Activated naive CD4-positive, alpha-beta T cell treated with anti-CD3 and anti-CD28 coated beads, Interleukin-2, amount 10 ng/mL, durations not matched to agents 7 days and 5 days (primary cell): ENCODE results near the gene CDKN1A.

Source experiments
- CTCF ChIA-PET: fragments of 350-600 bp; sonication (Branson Sonifier 250); formaldehyde crosslinking; loops from one replicate; lab custom pipeline; 2021; ENCODE audit warnings: antibody characterized with exemption; lab: Charles Lee
- DNase-seq: peaks from one replicate; pipeline ENCODE4 v3.0.0-alpha.2; 2020
- H3K27ac Mint-ChIP-seq: one replicate; pipeline ENCODE4 v1.8.0; 2021; ENCODE audit warnings: mild to moderate bottlenecking, moderate library complexity, mixed read lengths
- H3K27me3 Mint-ChIP-seq: one replicate; pipeline ENCODE4 v1.8.0; 2021; ENCODE audit warnings: mild to moderate bottlenecking, mixed read lengths
- H3K36me3 Mint-ChIP-seq: one replicate; pipeline ENCODE4 v1.8.0; 2021; ENCODE audit warnings: mixed read lengths
- H3K4me1 Mint-ChIP-seq: one replicate; pipeline ENCODE4 v1.8.0; 2021; ENCODE audit warnings: mixed read lengths
- H3K4me3 Mint-ChIP-seq: one replicate; pipeline ENCODE4 v1.8.0; 2021; ENCODE audit warnings: mild to moderate bottlenecking, moderate library complexity, mixed read lengths
- H3K9me3 Mint-ChIP-seq: one replicate; pipeline ENCODE4 v1.8.0; 2021; ENCODE audit warnings: mixed read lengths

The CDKN1A gene

DNA sequence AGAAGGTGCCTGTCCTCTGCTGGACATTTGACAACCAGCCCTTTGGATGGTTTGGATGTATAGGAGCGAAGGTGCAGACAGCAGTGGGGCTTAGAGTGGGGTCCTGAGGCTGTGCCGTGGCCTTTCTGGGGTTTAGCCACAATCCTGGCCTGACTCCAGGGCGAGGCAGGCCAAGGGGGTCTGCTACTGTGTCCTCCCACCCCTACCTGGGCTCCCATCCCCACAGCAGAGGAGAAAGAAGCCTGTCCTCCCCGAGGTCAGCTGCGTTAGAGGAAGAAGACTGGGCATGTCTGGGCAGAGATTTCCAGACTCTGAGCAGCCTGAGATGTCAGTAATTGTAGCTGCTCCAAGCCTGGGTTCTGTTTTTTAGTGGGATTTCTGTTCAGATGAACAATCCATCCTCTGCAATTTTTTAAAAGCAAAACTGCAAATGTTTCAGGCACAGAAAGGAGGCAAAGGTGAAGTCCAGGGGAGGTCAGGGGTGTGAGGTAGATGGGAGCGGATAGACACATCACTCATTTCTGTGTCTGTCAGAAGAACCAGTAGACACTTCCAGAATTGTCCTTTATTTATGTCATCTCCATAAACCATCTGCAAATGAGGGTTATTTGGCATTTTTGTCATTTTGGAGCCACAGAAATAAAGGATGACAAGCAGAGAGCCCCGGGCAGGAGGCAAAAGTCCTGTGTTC is 1.3 kb upstream of the CDKN1A start:
- Mint-ChIP-seq H3K27ac (peak overlapping the region; percentile 34), H3K27me3 (peaks cover 42% of the 10 kb centered on the region), H3K4me3 (peak overlapping the region; percentile 68), H3K9me3 (no peaks in the 10 kb centered on the region), H3K4me1 (peaks cover 57% of the 10 kb centered on the region), H3K36me3 (peaks cover 12% of the 10 kb centered on the region)
- no peak for DNase-seq
- CTCF ChIA-PET: interaction anchor here (1.4 to 3.9 kb wide), 4 partner anchors 13 to 82 kb away, joined by 3 to 20 read pairs (median 4); no protein-coding TSS in a partner anchor

DNA sequence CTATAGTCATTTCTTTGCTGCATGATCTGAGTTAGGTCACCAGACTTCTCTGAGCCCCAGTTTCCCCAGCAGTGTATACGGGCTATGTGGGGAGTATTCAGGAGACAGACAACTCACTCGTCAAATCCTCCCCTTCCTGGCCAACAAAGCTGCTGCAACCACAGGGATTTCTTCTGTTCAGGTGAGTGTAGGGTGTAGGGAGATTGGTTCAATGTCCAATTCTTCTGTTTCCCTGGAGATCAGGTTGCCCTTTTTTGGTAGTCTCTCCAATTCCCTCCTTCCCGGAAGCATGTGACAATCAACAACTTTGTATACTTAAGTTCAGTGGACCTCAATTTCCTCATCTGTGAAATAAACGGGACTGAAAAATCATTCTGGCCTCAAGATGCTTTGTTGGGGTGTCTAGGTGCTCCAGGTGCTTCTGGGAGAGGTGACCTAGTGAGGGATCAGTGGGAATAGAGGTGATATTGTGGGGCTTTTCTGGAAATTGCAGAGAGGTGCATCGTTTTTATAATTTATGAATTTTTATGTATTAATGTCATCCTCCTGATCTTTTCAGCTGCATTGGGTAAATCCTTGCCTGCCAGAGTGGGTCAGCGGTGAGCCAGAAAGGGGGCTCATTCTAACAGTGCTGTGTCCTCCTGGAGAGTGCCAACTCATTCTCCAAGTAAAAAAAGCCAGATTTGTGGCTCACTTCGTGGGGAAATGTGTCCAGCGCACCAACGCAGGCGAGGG is 594 bp upstream of the CDKN1A start:
- peak overlapping the region; percentile 34 for H3K27ac Mint-ChIP-seq
- H3K9me3 Mint-ChIP-seq: no peaks in the 10 kb centered on the region
- peaks cover 42% of the 10 kb centered on the region for H3K27me3 Mint-ChIP-seq
- CTCF ChIA-PET: interaction anchor here (1.0 to 3.9 kb wide), 8 partner anchors 10 to 81 kb away, joined by 3 to 20 read pairs (median 4); no protein-coding TSS in a partner anchor
- peaks cover 64% of the 10 kb centered on the region for H3K4me1 Mint-ChIP-seq
- H3K4me3 Mint-ChIP-seq: peak overlapping the region; percentile 68
- peak; percentile 45 for DNase-seq
- peaks cover 13% of the 10 kb centered on the region for H3K36me3 Mint-ChIP-seq

DNA sequence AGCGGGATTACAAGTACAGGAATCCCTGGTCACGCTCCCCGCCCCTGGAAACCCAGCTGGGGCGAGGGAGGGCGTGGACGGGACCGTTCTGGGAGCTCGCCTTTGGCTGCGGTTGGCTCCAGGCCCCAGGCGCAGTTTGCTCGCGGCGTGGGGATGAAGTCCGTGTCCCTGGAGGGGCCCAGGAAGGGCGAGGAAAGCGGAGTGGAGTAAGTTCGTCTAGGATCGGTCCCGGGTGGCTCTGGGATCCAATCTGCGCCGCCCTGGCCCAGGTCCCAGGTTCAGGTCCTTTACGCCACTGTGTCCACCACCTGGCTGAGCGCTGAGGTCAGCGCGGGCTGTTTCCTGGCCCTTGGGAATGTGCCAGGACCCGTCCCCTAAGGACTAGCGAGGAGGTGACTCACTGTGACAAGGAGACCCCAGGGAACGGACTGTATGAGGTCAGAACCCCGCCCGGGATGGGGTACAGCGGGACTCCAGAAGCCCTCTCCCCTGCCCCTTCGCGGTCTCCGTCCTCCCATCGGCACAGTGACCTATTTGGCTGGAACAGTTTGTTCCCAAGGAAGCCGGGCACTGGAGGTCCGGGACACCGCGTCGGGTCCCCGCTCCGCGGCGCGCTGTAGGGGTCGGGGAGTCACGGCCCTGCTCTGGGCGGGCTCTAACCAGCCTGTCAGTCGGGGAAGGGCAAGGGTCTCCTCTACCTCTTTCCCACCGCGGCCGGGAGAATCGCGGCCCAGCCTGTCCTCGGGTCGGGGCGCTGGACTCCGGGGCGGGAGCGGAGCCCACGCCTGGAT is 724 bp downstream of the CDKN1A start:
- CTCF ChIA-PET: interaction anchor here (0.7 to 3.9 kb wide), 8 partner anchors 11 to 80 kb away, joined by 3 to 20 read pairs (median 4); no protein-coding TSS in a partner anchor
- Mint-ChIP-seq H3K27ac (peak overlapping the region; percentile 95), H3K4me3 (peak overlapping the region; percentile 95), H3K9me3 (no peaks in the 10 kb centered on the region), H3K4me1 (peaks cover 72% of the 10 kb centered on the region), H3K27me3 (peaks cover 36% of the 10 kb centered on the region), H3K36me3 (peaks cover 25% of the 10 kb centered on the region)
- peak; percentile 43 for DNase-seq

DNA sequence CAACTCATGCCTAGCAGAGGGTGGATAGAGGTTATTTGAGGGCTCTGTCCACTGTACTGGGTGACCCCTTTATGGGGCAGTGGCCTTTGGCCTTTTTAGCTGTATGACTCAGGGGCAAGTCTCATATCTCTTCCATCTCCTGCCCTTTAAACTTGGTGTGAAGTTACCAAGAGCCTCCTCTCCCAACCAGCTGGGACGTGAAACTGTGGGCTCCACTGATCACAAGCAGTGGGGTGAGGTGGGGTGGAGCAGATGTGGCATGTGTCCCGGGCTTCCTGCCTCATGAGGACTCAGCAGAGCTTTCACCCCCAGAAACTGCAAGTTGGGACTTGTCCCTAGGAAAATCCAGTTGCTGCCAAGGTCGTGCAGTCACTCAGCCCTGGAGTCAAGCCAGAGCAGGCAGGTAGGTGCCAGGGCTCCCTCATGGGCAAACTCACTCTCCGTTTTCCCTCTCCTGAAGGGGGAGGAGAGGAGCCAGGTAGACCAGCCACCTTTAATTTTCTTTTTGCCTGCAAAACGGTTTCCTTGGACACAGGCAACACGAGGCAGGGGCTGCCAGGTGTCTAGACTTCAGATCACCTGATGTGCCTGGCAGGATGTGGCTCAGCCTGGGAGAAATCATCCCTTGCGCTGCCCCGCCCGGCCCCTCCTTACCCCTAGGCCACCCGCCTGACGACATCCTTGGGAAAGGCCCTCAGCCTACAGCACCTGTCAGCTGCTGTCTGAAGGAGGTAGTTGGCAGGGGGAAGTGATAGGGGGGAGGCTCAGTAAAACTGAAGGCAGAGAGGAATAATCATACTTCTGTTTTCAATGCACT is 4.0 kb downstream of the CDKN1A start:
- H3K9me3 Mint-ChIP-seq: no peaks in the 10 kb centered on the region
- peak; percentile 82 for DNase-seq
- peaks cover 22% of the 10 kb centered on the region for H3K27me3 Mint-ChIP-seq
- CTCF ChIA-PET: interaction anchor here (0.7 to 4.0 kb wide), 8 partner anchors 44 to 100 kb away, joined by 3 to 30 read pairs (median 3); no protein-coding TSS in a partner anchor
- peak overlapping the region; percentile 61 for H3K4me3 Mint-ChIP-seq
- peaks cover 47% of the 10 kb centered on the region for H3K4me1 Mint-ChIP-seq
- H3K36me3 Mint-ChIP-seq: peaks cover 51% of the 10 kb centered on the region
- H3K27ac Mint-ChIP-seq: peak overlapping the region; percentile 78

DNA sequence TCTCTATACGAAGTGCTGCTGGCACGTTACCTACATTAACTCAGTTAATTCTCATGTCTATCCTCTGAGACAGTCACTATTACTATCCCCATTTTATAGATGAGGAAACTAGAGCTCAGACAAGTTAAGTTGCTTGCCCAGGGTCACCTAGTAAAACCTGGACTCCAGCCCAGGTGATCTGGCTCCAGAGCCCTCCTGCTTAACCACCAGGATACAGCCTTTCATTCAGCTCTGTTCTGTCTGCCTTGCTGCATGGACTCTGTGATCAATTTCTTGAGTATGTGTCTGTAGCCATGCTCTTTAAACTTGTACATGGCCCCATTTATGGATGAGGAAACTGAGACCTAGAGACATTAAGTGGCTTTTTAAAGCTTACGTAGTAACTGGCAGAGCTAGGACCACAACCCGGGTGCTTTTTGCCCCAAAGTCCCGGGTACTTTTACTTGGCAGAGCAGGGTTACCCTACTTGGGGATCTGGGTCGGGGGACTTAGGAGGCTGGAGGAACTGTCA is 4.7 kb downstream of the CDKN1A start:
- Mint-ChIP-seq H3K27ac (peak overlapping the region; percentile 78), H3K9me3 (no peaks in the 10 kb centered on the region), H3K36me3 (peaks cover 53% of the 10 kb centered on the region), H3K4me3 (peak overlapping the region; percentile 61), H3K27me3 (peaks cover 16% of the 10 kb centered on the region), H3K4me1 (peaks cover 40% of the 10 kb centered on the region)
- DNase-seq: no peak
- CTCF ChIA-PET: interaction anchor here (0.8 to 4.0 kb wide), 7 partner anchors 37 to 76 kb away, joined by 3 to 30 read pairs (median 4); no protein-coding TSS in a partner anchor

DNA sequence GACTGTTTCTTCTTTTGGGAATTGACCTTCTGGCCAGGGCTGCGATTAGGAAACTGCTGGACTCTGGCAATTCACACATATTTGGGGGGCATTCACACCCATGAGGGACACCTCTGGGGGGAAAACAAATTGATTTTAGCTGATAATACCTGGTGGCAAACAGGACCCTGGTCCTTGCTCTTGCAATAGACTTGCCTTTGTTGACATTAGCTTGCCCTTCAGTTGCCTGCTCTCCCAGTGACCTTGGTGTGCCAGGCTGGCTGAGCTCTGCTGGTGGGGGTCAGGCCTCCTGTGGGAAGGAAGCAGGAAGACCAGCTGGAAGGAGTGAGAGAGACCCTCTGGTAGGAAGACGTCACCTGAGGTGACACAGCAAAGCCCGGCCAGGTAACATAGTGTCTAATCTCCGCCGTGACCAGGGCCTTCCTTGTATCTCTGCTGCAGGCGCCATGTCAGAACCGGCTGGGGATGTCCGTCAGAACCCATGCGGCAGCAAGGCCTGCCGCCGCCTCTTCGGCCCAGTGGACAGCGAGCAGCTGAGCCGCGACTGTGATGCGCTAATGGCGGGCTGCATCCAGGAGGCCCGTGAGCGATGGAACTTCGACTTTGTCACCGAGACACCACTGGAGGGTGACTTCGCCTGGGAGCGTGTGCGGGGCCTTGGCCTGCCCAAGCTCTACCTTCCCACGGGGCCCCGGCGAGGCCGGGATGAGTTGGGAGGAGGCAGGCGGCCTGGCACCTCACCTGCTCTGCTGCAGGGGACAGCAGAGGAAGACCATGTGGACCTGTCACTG is 5.3 kb downstream of the CDKN1A start:
- CTCF ChIA-PET: interaction anchor here (0.8 to 4.0 kb wide), 6 partner anchors 36 to 75 kb away, joined by 3 to 30 read pairs (median 6); no protein-coding TSS in a partner anchor
- peaks cover 11% of the 10 kb centered on the region for H3K27me3 Mint-ChIP-seq
- H3K4me3 Mint-ChIP-seq: no peak overlapping the region
- H3K27ac Mint-ChIP-seq: peak overlapping the region; percentile 78
- H3K36me3 Mint-ChIP-seq: peaks cover 49% of the 10 kb centered on the region
- H3K9me3 Mint-ChIP-seq: no peaks in the 10 kb centered on the region
- peaks cover 35% of the 10 kb centered on the region for H3K4me1 Mint-ChIP-seq
- DNase-seq: no peak

DNA sequence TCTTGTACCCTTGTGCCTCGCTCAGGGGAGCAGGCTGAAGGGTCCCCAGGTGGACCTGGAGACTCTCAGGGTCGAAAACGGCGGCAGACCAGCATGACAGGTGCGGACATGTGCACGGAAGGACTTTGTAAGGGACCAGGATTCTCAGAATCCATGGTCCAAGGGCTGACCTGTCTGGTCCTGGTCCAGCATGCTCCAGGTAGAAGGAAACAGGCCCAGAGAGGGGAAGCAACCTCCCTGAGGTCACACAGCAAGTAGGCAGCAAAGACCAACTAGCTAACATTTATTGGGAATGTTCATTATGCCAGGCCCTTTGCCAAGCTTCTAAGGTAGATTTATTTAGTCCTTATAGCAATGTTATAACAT is 5.9 kb downstream of the CDKN1A start:
- H3K4me1 Mint-ChIP-seq: peaks cover 33% of the 10 kb centered on the region

DNA sequence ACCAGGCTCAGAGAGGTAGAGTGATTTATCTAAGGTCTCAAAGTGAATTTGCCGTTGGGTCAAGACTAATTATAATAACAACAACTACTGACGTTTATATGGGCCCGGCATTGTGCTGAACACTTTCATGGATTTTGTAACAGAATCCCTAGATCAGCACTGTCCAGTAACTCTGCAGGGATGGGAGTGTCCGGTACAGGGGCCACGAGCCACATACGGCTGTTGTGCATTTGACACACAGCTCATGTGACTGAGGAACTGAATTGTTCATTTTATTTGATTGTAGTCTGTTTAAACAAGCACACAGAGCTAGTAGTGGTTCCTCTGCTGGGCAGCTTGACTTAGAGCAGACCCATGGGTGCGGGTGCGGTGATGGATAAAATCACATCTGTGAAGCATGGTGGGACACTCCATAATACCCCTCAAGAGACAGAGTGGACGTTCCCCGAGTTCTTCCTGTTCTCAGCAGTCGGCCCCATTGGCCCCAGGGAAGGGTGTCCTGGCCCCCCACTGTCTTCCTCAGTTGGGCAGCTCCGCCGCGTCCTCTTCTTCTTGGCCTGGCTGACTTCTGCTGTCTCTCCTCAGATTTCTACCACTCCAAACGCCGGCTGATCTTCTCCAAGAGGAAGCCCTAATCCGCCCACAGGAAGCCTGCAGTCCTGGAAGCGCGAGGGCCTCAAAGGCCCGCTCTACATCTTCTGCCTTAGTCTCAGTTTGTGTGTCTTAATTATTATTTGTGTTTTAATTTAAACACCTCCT is 6.8 kb downstream of the CDKN1A start:
- Mint-ChIP-seq H3K36me3 (peaks cover 49% of the 10 kb centered on the region), H3K4me1 (peaks cover 37% of the 10 kb centered on the region), H3K9me3 (no peaks in the 10 kb centered on the region), H3K27ac (no peak overlapping the region), H3K4me3 (no peak overlapping the region), H3K27me3 (no peaks in the 10 kb centered on the region)
- CTCF ChIA-PET: interaction anchor here (0.9 to 1.1 kb wide), 2 partner anchors 68 to 70 kb away, joined by 3 read pairs; no protein-coding TSS in a partner anchor
- no peak for DNase-seq

More for the DNA sequence above, 5.9 kb downstream of the CDKN1A start:
- DNase-seq: no peak
- Mint-ChIP-seq H3K27ac (peak overlapping the region; percentile 24), H3K27me3 (peaks cover 6% of the 10 kb centered on the region), H3K9me3 (no peaks in the 10 kb centered on the region), H3K4me3 (no peak overlapping the region), H3K36me3 (peaks cover 49% of the 10 kb centered on the region)
- CTCF ChIA-PET: interaction anchor here (0.9 to 1.1 kb wide), 2 partner anchors 69 kb away, joined by 3 read pairs; no protein-coding TSS in a partner anchor

DNA sequence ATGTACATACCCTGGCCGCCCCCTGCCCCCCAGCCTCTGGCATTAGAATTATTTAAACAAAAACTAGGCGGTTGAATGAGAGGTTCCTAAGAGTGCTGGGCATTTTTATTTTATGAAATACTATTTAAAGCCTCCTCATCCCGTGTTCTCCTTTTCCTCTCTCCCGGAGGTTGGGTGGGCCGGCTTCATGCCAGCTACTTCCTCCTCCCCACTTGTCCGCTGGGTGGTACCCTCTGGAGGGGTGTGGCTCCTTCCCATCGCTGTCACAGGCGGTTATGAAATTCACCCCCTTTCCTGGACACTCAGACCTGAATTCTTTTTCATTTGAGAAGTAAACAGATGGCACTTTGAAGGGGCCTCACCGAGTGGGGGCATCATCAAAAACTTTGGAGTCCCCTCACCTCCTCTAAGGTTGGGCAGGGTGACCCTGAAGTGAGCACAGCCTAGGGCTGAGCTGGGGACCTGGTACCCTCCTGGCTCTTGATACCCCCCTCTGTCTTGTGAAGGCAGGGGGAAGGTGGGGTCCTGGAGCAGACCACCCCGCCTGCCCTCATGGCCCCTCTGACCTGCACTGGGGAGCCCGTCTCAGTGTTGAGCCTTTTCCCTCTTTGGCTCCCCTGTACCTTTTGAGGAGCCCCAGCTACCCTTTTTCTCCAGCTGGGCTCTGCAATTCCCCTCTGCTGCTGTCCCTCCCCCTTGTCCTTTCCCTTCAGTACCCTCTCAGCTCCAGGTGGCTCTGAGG is 7.6 kb downstream of the CDKN1A start:
- no peaks in the 10 kb centered on the region for H3K27me3 Mint-ChIP-seq
- DNase-seq: no peak
- H3K36me3 Mint-ChIP-seq: peaks cover 43% of the 10 kb centered on the region
- H3K4me1 Mint-ChIP-seq: peaks cover 38% of the 10 kb centered on the region
- CTCF ChIA-PET: no interaction called here
- H3K4me3 Mint-ChIP-seq: no peak overlapping the region
- H3K9me3 Mint-ChIP-seq: no peaks in the 10 kb centered on the region
- H3K27ac Mint-ChIP-seq: no peak overlapping the region

DNA sequence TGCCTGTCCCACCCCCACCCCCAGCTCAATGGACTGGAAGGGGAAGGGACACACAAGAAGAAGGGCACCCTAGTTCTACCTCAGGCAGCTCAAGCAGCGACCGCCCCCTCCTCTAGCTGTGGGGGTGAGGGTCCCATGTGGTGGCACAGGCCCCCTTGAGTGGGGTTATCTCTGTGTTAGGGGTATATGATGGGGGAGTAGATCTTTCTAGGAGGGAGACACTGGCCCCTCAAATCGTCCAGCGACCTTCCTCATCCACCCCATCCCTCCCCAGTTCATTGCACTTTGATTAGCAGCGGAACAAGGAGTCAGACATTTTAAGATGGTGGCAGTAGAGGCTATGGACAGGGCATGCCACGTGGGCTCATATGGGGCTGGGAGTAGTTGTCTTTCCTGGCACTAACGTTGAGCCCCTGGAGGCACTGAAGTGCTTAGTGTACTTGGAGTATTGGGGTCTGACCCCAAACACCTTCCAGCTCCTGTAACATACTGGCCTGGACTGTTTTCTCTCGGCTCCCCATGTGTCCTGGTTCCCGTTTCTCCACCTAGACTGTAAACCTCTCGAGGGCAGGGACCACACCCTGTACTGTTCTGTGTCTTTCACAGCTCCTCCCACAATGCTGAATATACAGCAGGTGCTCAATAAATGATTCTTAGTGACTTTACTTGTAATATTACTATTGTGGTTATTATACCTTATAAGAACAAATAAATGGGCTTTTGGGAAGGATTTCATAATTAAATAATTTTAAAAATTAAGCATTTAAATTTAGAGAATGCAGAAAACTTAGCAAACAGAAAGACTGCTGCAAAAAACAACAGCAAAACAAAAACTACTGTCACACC is 8.4 kb downstream of the CDKN1A start:
- peaks cover 42% of the 10 kb centered on the region for H3K4me1 Mint-ChIP-seq
- H3K36me3 Mint-ChIP-seq: peaks cover 41% of the 10 kb centered on the region
- no peak overlapping the region for H3K27ac Mint-ChIP-seq

More for the DNA sequence above, 8.4 kb downstream of the CDKN1A start:
- Mint-ChIP-seq H3K4me3 (no peak overlapping the region), H3K27me3 (no peaks in the 10 kb centered on the region), H3K9me3 (no peaks in the 10 kb centered on the region)
- CTCF ChIA-PET: no interaction called here
- DNase-seq: no peak
